Mesothelial cell of epicardium (in vitro differentiated cells): Measurements from ENCODE around the gene ANKRD44. TPM values are rescaled to one million over a fixed set of nuclear protein-coding genes. Genes with fewer than 3 reads are reported as not detected.

Source experiments
- DNase-seq, 2 experiments: peaks; one replicate each; pipeline ENCODE4 v3.0.0; 2021; ENCODE audit warnings: low spot score in 2 of 2; ENCODE audit not compliant: unreplicated experiment in 2 of 2
- H3K27ac Mint-ChIP-seq: 2 replicates; pipeline ENCODE4 v1.8.0; 2021; ENCODE audit warnings: mixed read lengths
- H3K27me3 Mint-ChIP-seq: 2 replicates; pipeline ENCODE4 v1.8.0; 2021; ENCODE audit warnings: low read depth, mixed read lengths
- H3K36me3 Mint-ChIP-seq: 2 replicates; pipeline ENCODE4 v1.8.0; 2021; ENCODE audit warnings: mixed read lengths
- H3K4me1 Mint-ChIP-seq: 2 replicates; pipeline ENCODE4 v1.8.0; 2021; ENCODE audit warnings: mixed read lengths
- H3K4me3 Mint-ChIP-seq: 2 replicates; pipeline ENCODE4 v1.8.0; 2021; ENCODE audit warnings: mild to moderate bottlenecking, moderate library complexity, mixed read lengths
- H3K9me3 Mint-ChIP-seq: 2 replicates; pipeline ENCODE4 v1.8.0; 2021; ENCODE audit warnings: mixed read lengths
- CTCF ChIP-seq: fragments of 200-600 bp; sonication (generic); IDR thresholded peaks from one replicate; pipeline ENCODE4 v1.5.0; 2021; ENCODE audit warnings: antibody characterized with exemption; ENCODE audit not compliant: unreplicated experiment
- total RNA-seq: library from RNA; stranded (reverse); gene quantifications from 3 replicates; pipeline ENCODE4 v1.2.1, GENCODE V29; 2021

The ANKRD44 gene
- total RNA-seq, 1 donor from 2014 or later, result 10.4 TPM

GRCh38 chr2:197159661-197160211 is 150.8 kb downstream of the ANKRD44 start:
- H3K36me3 Mint-ChIP-seq, result no peaks in the 10 kb centered on the region
- no peak for DNase-seq
- peaks cover 12% of the 10 kb centered on the region for H3K9me3 Mint-ChIP-seq
- no peak for TF ChIP-seq CTCF
- H3K4me1 Mint-ChIP-seq, result peaks cover 6% of the 10 kb centered on the region
- no peaks in the 10 kb centered on the region for H3K27me3 Mint-ChIP-seq
- H3K27ac Mint-ChIP-seq, result no peak overlapping the region
- no peak overlapping the region for H3K4me3 Mint-ChIP-seq

- H3K36me3 Mint-ChIP-seq, result no peaks in the 10 kb centered on the region
- no peaks in the 10 kb centered on the region for H3K27me3 Mint-ChIP-seq
- DNase-seq, result no peak
- peaks cover 12% of the 10 kb centered on the region for H3K9me3 Mint-ChIP-seq
- no peak overlapping the region for H3K4me3 Mint-ChIP-seq
- peaks cover 4% of the 10 kb centered on the region for H3K4me1 Mint-ChIP-seq
- no peak for TF ChIP-seq CTCF
- H3K27ac Mint-ChIP-seq, result no peak overlapping the region
Measured at GRCh38 chr2:197158591-197159550, 151.7 kb downstream of the ANKRD44 start.

- peaks cover 12% of the 10 kb centered on the region for H3K9me3 Mint-ChIP-seq
- H3K4me1 Mint-ChIP-seq, result peaks cover 4% of the 10 kb centered on the region
- H3K27ac Mint-ChIP-seq, result no peak overlapping the region
- H3K4me3 Mint-ChIP-seq, result no peak overlapping the region
- no peak for DNase-seq
- no peaks in the 10 kb centered on the region for H3K36me3 Mint-ChIP-seq
- TF ChIP-seq CTCF, result no peak
- no peaks in the 10 kb centered on the region for H3K27me3 Mint-ChIP-seq
Measured at GRCh38 chr2:197157879-197158537, 152.6 kb downstream of the ANKRD44 start.

GRCh38 chr2:197156771-197157170 is 153.8 kb downstream of the ANKRD44 start:
- Mint-ChIP-seq H3K9me3 (peaks cover 12% of the 10 kb centered on the region), H3K27ac (no peak overlapping the region), H3K36me3 (no peaks in the 10 kb centered on the region), H3K27me3 (no peaks in the 10 kb centered on the region), H3K4me3 (no peak overlapping the region), H3K4me1 (peaks cover 9% of the 10 kb centered on the region)
- TF ChIP-seq CTCF, result no peak
- DNase-seq, result no peak

- Mint-ChIP-seq H3K9me3 (peaks cover 12% of the 10 kb centered on the region), H3K27ac (no peak overlapping the region), H3K4me1 (peaks cover 6% of the 10 kb centered on the region), H3K27me3 (no peaks in the 10 kb centered on the region), H3K4me3 (no peak overlapping the region), H3K36me3 (no peaks in the 10 kb centered on the region)
- no peak for DNase-seq
- TF ChIP-seq CTCF, result no peak
Measured at GRCh38 chr2:197152451-197153228, 157.9 kb downstream of the ANKRD44 start.
